Measurements from ENCODE around the gene PGAM1.
"Not testable (repeated sequence)": the region's sequence is repeated elsewhere in the genome, so short reads cannot be mapped to it uniquely, and the experiment has no call there.

The PGAM1 gene

DNA sequence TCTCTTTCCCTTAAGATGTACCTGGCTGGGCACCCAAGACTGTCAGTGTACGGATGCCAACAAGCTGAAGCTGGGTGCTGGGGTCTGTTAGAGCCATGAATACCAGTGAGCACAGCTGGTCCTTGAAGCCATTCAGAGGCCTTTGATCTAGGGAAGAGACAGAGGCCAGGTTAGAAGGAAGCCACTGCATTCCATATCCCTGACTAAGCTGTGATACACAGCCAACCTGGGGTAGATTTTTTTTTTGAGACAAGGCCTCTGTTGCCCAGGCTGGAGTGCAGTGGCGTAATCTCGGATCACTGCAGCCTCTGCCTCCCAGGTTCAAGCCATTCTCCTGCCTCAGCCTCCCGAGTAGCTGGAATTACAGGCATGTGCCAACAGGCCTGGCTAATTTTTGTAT is 40.8 kb downstream of the PGAM1 start:
- Histone ChIP-seq H3F3A (ENCODE audit: insufficient read depth) (peaks cover 10% of the 10 kb centered on the region; the same call in 1 of the 2 replicates), H3K9me2 (replicated peaks; ENCODE audit: insufficient read depth, low read length) (no peaks in the 10 kb centered on the region), H3K4me3 (ENCODE audit: insufficient read depth, low read length, poor library complexity, severe bottlenecking) (no peak overlapping the region), H3K27me3 (ENCODE audit: low read length) (no peaks in the 10 kb centered on the region), H3K9me3 (ENCODE audit: insufficient read depth, low read length) (no peaks in the 10 kb centered on the region), H4K20me1 (ENCODE audit: low read depth, low read length) (no peaks in the 10 kb centered on the region), H3K27ac (ENCODE audit: low read depth, low read length) (no peak overlapping the region), H3K4me2 (ENCODE audit: low read depth, low read length, poor library complexity, severe bottlenecking) (no peak overlapping the region), H3K79me2 (ENCODE audit: insufficient read depth, low read length) (no peaks in the 10 kb centered on the region), H2AFZ (ENCODE audit: low read depth, low read length, severe bottlenecking) (no peak overlapping the region), H3K9ac (ENCODE audit: low read length) (no peak overlapping the region), H3K36me3 (ENCODE audit: low read length) (peaks cover 9% of the 10 kb centered on the region; the same call in 1 of the 2 replicates)
- TF ChIP-seq, protein P1, sequence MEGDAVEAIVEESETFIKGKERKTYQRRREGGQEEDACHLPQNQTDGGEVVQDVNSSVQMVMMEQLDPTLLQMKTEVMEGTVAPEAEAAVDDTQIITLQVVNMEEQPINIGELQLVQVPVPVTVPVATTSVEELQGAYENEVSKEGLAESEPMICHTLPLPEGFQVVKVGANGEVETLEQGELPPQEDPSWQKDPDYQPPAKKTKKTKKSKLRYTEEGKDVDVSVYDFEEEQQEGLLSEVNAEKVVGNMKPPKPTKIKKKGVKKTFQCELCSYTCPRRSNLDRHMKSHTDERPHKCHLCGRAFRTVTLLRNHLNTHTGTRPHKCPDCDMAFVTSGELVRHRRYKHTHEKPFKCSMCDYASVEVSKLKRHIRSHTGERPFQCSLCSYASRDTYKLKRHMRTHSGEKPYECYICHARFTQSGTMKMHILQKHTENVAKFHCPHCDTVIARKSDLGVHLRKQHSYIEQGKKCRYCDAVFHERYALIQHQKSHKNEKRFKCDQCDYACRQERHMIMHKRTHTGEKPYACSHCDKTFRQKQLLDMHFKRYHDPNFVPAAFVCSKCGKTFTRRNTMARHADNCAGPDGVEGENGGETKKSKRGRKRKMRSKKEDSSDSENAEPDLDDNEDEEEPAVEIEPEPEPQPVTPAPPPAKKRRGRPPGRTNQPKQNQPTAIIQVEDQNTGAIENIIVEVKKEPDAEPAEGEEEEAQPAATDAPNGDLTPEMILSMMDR (IDR thresholded peaks at IDR 0.05; ENCODE audit: insufficient read depth, low read length, poor library complexity, severe bottlenecking) = no peak
- no peak for TF ChIP-seq EZH2phosphoT487 (conservative IDR thresholded peaks at IDR 0.05; ENCODE audit: low read length)

DNA sequence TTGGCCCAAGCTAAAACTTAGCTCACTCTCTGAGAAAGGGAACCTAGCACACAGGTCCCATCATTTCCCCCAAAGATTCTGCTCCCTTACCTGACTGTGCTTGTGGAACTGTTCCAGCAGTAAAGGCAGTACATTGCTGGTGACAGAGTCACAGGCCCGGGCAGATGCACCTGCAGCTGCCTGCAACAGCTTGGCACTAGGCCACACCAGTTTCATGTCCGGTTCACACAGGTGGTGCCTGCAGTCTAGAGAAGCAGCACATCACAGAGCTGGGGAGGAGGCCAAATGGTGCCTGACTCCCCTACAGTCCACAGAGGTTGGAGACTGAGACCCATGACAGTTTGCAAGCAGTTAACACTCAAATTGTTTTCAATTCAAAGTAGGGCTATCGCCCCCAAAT is 42.2 kb downstream of the PGAM1 start:
- Histone ChIP-seq H3K27ac (ENCODE audit: low read depth, low read length) (no peak overlapping the region), H3F3A (ENCODE audit: insufficient read depth) (peaks cover 10% of the 10 kb centered on the region; the same call in 1 of the 2 replicates), H3K9me2 (replicated peaks; ENCODE audit: insufficient read depth, low read length) (no peaks in the 10 kb centered on the region), H3K4me2 (ENCODE audit: low read depth, low read length, poor library complexity, severe bottlenecking) (no peak overlapping the region), H3K9me3 (ENCODE audit: insufficient read depth, low read length) (no peaks in the 10 kb centered on the region), H3K36me3 (ENCODE audit: low read length) (no peaks in the 10 kb centered on the region), H3K79me2 (ENCODE audit: insufficient read depth, low read length) (no peaks in the 10 kb centered on the region), H3K4me3 (ENCODE audit: insufficient read depth, low read length, poor library complexity, severe bottlenecking) (no peak overlapping the region), H3K27me3 (ENCODE audit: low read length) (no peaks in the 10 kb centered on the region), H4K20me1 (ENCODE audit: low read depth, low read length) (no peaks in the 10 kb centered on the region), H3K9ac (ENCODE audit: low read length) (no peak overlapping the region), H2AFZ (ENCODE audit: low read depth, low read length, severe bottlenecking) (no peak overlapping the region)
- no peak for TF ChIP-seq EZH2phosphoT487 (conservative IDR thresholded peaks at IDR 0.05; ENCODE audit: low read length)
- TF ChIP-seq, protein P1 (IDR thresholded peaks at IDR 0.05; ENCODE audit: insufficient read depth, low read length, poor library complexity, severe bottlenecking) = no peak

DNA sequence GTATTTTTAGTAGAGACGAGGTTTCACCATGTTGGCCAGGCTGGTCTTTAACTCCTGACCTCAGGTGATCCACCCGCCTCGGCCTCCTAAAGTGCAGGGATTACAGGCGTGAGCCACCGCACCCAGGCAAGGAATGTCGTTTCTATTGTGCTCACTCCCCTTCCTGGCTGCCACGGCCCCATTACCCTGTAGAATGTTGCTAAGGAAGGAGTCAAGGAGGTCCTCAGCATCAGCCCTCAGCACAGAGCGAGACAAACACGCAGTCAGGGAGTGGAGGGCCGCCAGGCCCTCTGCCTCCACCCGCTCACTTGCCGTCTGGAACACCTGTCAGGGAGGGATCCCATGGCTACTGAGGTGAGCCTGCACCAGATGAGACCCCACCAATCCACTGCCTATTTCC is 42.8 kb downstream of the PGAM1 start:
- H3K79me2 ChIP-seq (ENCODE audit: insufficient read depth, low read length); H3K4me2 ChIP-seq (ENCODE audit: low read depth, low read length, poor library complexity, severe bottlenecking): not testable (repeated sequence)

DNA sequence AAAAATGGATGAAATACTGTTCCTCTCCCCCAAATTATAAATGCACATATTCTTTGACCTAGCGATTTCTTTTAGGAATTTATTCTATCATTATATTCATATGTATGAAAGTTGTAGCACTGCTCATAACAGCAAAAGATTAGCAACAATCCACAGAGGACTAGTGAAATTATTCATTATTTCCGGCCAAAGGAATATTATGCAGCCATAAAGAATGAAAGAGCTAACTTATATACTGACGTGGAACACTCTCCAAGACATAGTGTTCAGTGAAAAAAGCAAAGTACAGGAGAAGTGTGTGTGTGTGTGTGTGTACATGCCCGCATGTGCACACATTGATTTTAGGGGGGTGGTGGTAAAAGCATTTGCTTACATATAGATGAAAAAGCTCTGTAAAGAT is 48.9 kb downstream of the PGAM1 start:
- no peak overlapping the region for H3K9ac ChIP-seq (ENCODE audit: low read length)
- H4K20me1 ChIP-seq (ENCODE audit: low read depth, low read length) = no peaks in the 10 kb centered on the region
- no peaks in the 10 kb centered on the region for H3K27me3 ChIP-seq (ENCODE audit: low read length)
- H3K4me2 ChIP-seq (ENCODE audit: low read depth, low read length, poor library complexity, severe bottlenecking) = no peak overlapping the region
- TF ChIP-seq, protein P1 (IDR thresholded peaks at IDR 0.05; ENCODE audit: insufficient read depth, low read length, poor library complexity, severe bottlenecking) = no peak
- TF ChIP-seq EZH2phosphoT487 (conservative IDR thresholded peaks at IDR 0.05; ENCODE audit: low read length) = no peak
- no peak overlapping the region for H2AFZ ChIP-seq (ENCODE audit: low read depth, low read length, severe bottlenecking)
- no peak overlapping the region for H3K4me3 ChIP-seq (ENCODE audit: insufficient read depth, low read length, poor library complexity, severe bottlenecking)
- H3F3A ChIP-seq (ENCODE audit: insufficient read depth) = no peaks in the 10 kb centered on the region
- peaks cover 20% of the 10 kb centered on the region; the same call in 1 of the 2 replicates for H3K36me3 ChIP-seq (ENCODE audit: low read length)
- H3K27ac ChIP-seq (ENCODE audit: low read depth, low read length) = no peak overlapping the region
- no peaks in the 10 kb centered on the region for H3K79me2 ChIP-seq (ENCODE audit: insufficient read depth, low read length)
- no peaks in the 10 kb centered on the region for H3K9me2 ChIP-seq (replicated peaks; ENCODE audit: insufficient read depth, low read length)
- no peaks in the 10 kb centered on the region for H3K9me3 ChIP-seq (ENCODE audit: insufficient read depth, low read length)

More for the DNA sequence above, 42.8 kb downstream of the PGAM1 start:
- not testable (repeated sequence) for H2AFZ ChIP-seq (ENCODE audit: low read depth, low read length, severe bottlenecking); H3K36me3 ChIP-seq (ENCODE audit: low read length); H4K20me1 ChIP-seq (ENCODE audit: low read depth, low read length); H3K9me2 ChIP-seq (replicated peaks; ENCODE audit: insufficient read depth, low read length); H3K27me3 ChIP-seq (ENCODE audit: low read length); H3K9ac ChIP-seq (ENCODE audit: low read length); H3K4me3 ChIP-seq (ENCODE audit: insufficient read depth, low read length, poor library complexity, severe bottlenecking); H3F3A ChIP-seq (ENCODE audit: insufficient read depth); H3K9me3 ChIP-seq (ENCODE audit: insufficient read depth, low read length); H3K27ac ChIP-seq (ENCODE audit: low read depth, low read length)

Measured in SU-DHL-6 (cell line).